Measurements from ENCODE around the gene DDX28.

- TF ChIP-seq, protein P1, sequence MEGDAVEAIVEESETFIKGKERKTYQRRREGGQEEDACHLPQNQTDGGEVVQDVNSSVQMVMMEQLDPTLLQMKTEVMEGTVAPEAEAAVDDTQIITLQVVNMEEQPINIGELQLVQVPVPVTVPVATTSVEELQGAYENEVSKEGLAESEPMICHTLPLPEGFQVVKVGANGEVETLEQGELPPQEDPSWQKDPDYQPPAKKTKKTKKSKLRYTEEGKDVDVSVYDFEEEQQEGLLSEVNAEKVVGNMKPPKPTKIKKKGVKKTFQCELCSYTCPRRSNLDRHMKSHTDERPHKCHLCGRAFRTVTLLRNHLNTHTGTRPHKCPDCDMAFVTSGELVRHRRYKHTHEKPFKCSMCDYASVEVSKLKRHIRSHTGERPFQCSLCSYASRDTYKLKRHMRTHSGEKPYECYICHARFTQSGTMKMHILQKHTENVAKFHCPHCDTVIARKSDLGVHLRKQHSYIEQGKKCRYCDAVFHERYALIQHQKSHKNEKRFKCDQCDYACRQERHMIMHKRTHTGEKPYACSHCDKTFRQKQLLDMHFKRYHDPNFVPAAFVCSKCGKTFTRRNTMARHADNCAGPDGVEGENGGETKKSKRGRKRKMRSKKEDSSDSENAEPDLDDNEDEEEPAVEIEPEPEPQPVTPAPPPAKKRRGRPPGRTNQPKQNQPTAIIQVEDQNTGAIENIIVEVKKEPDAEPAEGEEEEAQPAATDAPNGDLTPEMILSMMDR (IDR thresholded peaks at IDR 0.05) = no peak
- TF ChIP-seq POLR2A (IDR thresholded peaks at IDR 0.05) = no peak
- TF ChIP-seq POLR2AphosphoS5 (IDR thresholded peaks at IDR 0.05) = no peak
Measured at GRCh38 chr16:67999985-68000384, 23.0 kb downstream of the DDX28 start.
